22Rv1 (cell line): Measurements from ENCODE around the gene ANKRD39.

Experiments used
- H3K27ac ChIP-seq: fragments of 450-650 bp; 2 replicates; pipeline ENCODE4 v1.5.1; 2017
- CTCF ChIP-seq: fragments of 450-650 bp; IDR thresholded peaks from 2 replicates; pipeline ENCODE4 v1.5.1; 2017; ENCODE audit warnings: mild to moderate bottlenecking
- ZFX ChIP-seq: fragments of 450-650 bp; IDR thresholded peaks from 2 replicates; pipeline ENCODE4 v1.6.1; 2017; ENCODE audit warnings: antibody characterized with exemption, borderline replicate concordance

The ANKRD39 gene

GRCh38 chr2:96897491-96898134 lies 39.8 kb upstream of the ANKRD39 start:
- H3K27ac ChIP-seq: no peak overlapping the region
- no peak for TF ChIP-seq CTCF
- TF ChIP-seq ZFX: no peak

- no peak for TF ChIP-seq ZFX
- TF ChIP-seq CTCF: no peak
- H3K27ac ChIP-seq: 0 out of 2 replicates have a peak overlapping the region, but pooled peaks have one; percentile 27
These were observed 38.2 kb upstream of the ANKRD39 start for GRCh38 chr2:96895746-96896651.

GRCh38 chr2:96895032-96895745 lies 37.4 kb upstream of the ANKRD39 start:
- 0 out of 2 replicates have a peak overlapping the region, but pooled peaks have one; percentile 27 for H3K27ac ChIP-seq
- TF ChIP-seq ZFX: no peak
- no peak for TF ChIP-seq CTCF

GRCh38 chr2:96894151-96894531 lies 36.3 kb upstream of the ANKRD39 start:
- TF ChIP-seq ZFX (no peak), CTCF (no peak)
- H3K27ac ChIP-seq: no peak overlapping the region

- no peak overlapping the region for H3K27ac ChIP-seq
- TF ChIP-seq CTCF (no peak), ZFX (no peak)
These were observed 35.7 kb upstream of the ANKRD39 start for GRCh38 chr2:96893289-96894150.

- H3K27ac ChIP-seq: peak overlapping the region; percentile 23; the same call in 1 of the 2 replicates
- TF ChIP-seq CTCF (no peak), ZFX (no peak)
These were observed 33.9 kb upstream of the ANKRD39 start for GRCh38 chr2:96891591-96892333.
